ENCODE measurements around the gene KCTD5. TPM values are rescaled to one million over a fixed set of nuclear protein-coding genes. Genes with fewer than 3 reads are reported as not detected.

Gene KCTD5
- total and polyA plus RNA-seq, 10 of the 15 experiments (the other 5 are each of a cell fraction or from before 2014, with no cell fraction given) = 0.58 to 56.4 (median 37.3) TPM

GRCh38 chr16:2741168-2741567 is 58.8 kb downstream of the KCTD5 start:
- intact Hi-C loops (cut with micrococcal nuclease; ENCODE audit: unreplicated experiment) (no loop called here), in situ Hi-C loops (cut with MboI) (no loop called here)
- CTCF ChIA-PET = interaction anchor here (0.7 to 1.0 kb wide), 2 partner anchors 10 to 97 kb away, joined by 3 read pairs; no protein-coding TSS in a partner anchor
- ATAC-seq (no peak), DNase-seq (ENCODE audit: low read depth, low spot score) (no peak), FAIRE-seq (no peak)
- Histone ChIP-seq H3K27me3 (replicated peaks in 1 of 2; ENCODE audit: control insufficient read depth in 2 of 2, insufficient read depth in 2 of 2, low read length in 1 of 2) (no peaks in the 10 kb centered on the region), H3K4me1 (ENCODE audit: control insufficient read depth, insufficient read depth, low read length) (no peaks in the 10 kb centered on the region), H3K4me3 (no peak overlapping the region), H3K27ac (ENCODE audit: control insufficient read depth, insufficient read depth) (no peak overlapping the region), H2AFZ (ENCODE audit: control insufficient read depth, low read depth, low read length) (no peak overlapping the region), H4K20me1 (ENCODE audit: control insufficient read depth, insufficient read depth) (no peaks in the 10 kb centered on the region; the same call in 1 of the 2 replicates), H3K9me3 (replicated peaks; ENCODE audit: control insufficient read depth, insufficient read depth, low read length) (no peaks in the 10 kb centered on the region), H3K4me2 (ENCODE audit: control insufficient read depth, insufficient read depth) (no peak overlapping the region), H3K36me3 (ENCODE audit: control insufficient read depth in 2 of 2, insufficient read depth in 2 of 2, low read length in 1 of 2) (no peaks in the 10 kb centered on the region), H3K9ac (ENCODE audit: control insufficient read depth, insufficient read depth, low read length) (no peak overlapping the region), H3K79me2 (ENCODE audit: control insufficient read depth, insufficient read depth, low read length) (no peaks in the 10 kb centered on the region)
- 13% methylated on average over 4 of the region's 4 CpGs for WGBS (ENCODE audit: insufficient coverage, insufficient replicate concordance, low lambda C conversion rate, missing lambda C conversion rate)
- SMC1A ChIA-PET (ENCODE audit: uncharacterized antibody, unreplicated experiment) = no interaction called here
- RAD21 ChIA-PET (ENCODE audit: unreplicated experiment) = no interaction called here
- TF ChIP-seq ZNF384 (IDR thresholded peaks at IDR 0.05; ENCODE audit: borderline replicate concordance, low read depth, low read length) (no peak), SMAD5 (IDR thresholded peaks at IDR 0.05; ENCODE audit: low read depth) (no peak), ZNF592 (IDR thresholded peaks at IDR 0.05) (no peak), BMI1 (IDR thresholded peaks at IDR 0.05; ENCODE audit: borderline replicate concordance) (no peak), SREBF1 (IDR thresholded peaks at IDR 0.05; ENCODE audit: low read length) (no peak), SIN3A (IDR thresholded peaks at IDR 0.05; ENCODE audit: low read depth, low read length) (no peak), YY1 (IDR thresholded peaks at IDR 0.05; ENCODE audit: low read depth, low read length) (no peak), TCF12 (IDR thresholded peaks at IDR 0.05; ENCODE audit: low read depth, low read length) (no peak), E2F8 (IDR thresholded peaks at IDR 0.05; ENCODE audit: low read depth, partially characterized antibody) (no peak), GABPA (IDR thresholded peaks at IDR 0.05; ENCODE audit: low read depth) (no peak), FOS (IDR thresholded peaks at IDR 0.05; ENCODE audit: borderline replicate concordance, extremely low read depth, insufficient read length) (no peak), E4F1 (IDR thresholded peaks at IDR 0.05; ENCODE audit: borderline replicate concordance, partially characterized antibody) (no peak)
- no TSS peak for BruUV-seq (replicated peaks)
- POLR2A ChIA-PET = no interaction called here

All from GM12878 (cell line).